RWPE2 (cell line): ENCODE results near the gene CHGA.

Experiments
- ATAC-seq: fragments of 200-7000 bp; cut with Tn5 transposase; 3 replicates; pipeline ENCODE4 v1.9.1; 2021; ENCODE audit warnings: low read depth
- DNase-seq: peaks from one replicate; pipeline ENCODE4 v3.0.0-alpha.2; 2020; ENCODE audit warnings: low spot score
- H3K27ac ChIP-seq: fragments of 450-650 bp; 2 replicates; pipeline ENCODE4 v1.5.1; 2017; ENCODE audit warnings: mild to moderate bottlenecking; ENCODE audit not compliant: poor library complexity, severe bottlenecking
- H3K27me3 ChIP-seq: fragments of 250-450 bp; sonication (Bioruptor Pico); 2 replicates; pipeline ENCODE4 v1.5.1; 2021; ENCODE audit warnings: mild to moderate bottlenecking, moderate library complexity; ENCODE audit not compliant: insufficient read depth, poor library complexity, severe bottlenecking
- H3K36me3 ChIP-seq: fragments of 250-450 bp; sonication (Bioruptor Pico); 2 replicates; pipeline ENCODE4 v1.5.1; 2020; ENCODE audit warnings: low read depth, mild to moderate bottlenecking, moderate library complexity
- H3K4me1 ChIP-seq: fragments of 250-450 bp; sonication (Bioruptor Pico); 2 replicates; pipeline ENCODE4 v1.5.1; 2021; ENCODE audit warnings: mild to moderate bottlenecking, moderate library complexity; ENCODE audit not compliant: insufficient read depth, poor library complexity, severe bottlenecking
- H3K4me3 ChIP-seq: fragments of 250-450 bp; sonication (Bioruptor Pico); 2 replicates; pipeline ENCODE4 v1.5.1; 2021; ENCODE audit warnings: mild to moderate bottlenecking, moderate library complexity; ENCODE audit not compliant: severe bottlenecking
- H3K9me3 ChIP-seq: fragments of 250-450 bp; sonication (Bioruptor Pico); 2 replicates; pipeline ENCODE4 v1.5.1; 2021; ENCODE audit warnings: mild to moderate bottlenecking, moderate library complexity; ENCODE audit not compliant: severe bottlenecking
- TF ChIP-seq, protein P1 (sequence below): fragments of 450-650 bp; IDR thresholded peaks from one replicate; pipeline ENCODE4 v1.5.1; 2017; ENCODE audit warnings: mild to moderate bottlenecking, moderate library complexity; ENCODE audit not compliant: poor library complexity, severe bottlenecking

CHGA gene

DNA sequence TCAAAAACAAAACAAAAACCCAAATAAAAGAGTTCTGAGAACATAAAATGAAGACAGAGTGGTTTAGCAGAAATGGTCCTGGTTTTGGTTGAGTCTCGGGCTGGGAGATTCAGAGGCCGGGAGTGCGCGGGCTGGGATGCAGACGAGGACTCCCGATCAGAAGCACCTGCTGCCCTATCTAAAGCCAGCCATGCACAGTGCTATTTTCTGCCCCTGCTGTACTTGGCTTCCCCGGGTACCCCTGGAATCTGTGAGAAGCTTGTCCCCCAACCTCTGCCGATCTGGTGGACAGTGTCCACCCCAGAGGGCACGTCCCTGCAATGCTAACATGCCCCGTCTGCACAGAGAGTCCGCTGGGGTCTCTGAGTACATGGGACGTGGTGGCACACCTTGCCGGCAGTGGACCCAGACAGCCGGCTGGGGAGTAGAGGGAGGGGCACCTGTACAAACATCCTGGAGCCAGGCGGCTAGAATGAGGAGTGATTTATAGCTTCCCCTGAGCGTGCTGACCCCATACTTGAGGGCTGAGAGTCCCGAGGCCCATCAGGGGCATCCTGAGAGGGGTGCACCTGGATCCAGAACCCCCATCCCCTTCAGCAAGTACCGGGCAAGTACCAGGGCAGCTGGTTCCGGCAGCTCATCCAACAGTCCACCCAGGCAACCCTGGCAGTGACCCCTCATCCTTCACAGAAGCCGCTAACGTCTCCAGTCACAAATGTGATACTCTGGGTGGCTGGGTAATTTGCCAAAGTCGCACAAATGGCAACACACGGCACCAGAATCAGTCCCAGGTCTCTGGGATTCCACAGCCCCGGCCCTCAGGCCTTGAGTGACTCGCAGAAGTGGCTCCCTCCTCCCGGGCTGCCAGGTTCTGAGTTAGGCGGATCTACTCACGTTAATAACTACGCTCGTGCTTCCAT, 37.1 kb downstream of the CHGA start:
- DNase-seq (no peak), ATAC-seq (no peak)
- Histone ChIP-seq H3K4me1 (peaks cover 13% of the 10 kb centered on the region), H3K36me3 (peaks cover 57% of the 10 kb centered on the region), H3K27me3 (no peaks in the 10 kb centered on the region), H3K9me3 (no peaks in the 10 kb centered on the region), H3K4me3 (no peak overlapping the region), H3K27ac (peak overlapping the region; percentile 40)
- TF ChIP-seq, protein P1, sequence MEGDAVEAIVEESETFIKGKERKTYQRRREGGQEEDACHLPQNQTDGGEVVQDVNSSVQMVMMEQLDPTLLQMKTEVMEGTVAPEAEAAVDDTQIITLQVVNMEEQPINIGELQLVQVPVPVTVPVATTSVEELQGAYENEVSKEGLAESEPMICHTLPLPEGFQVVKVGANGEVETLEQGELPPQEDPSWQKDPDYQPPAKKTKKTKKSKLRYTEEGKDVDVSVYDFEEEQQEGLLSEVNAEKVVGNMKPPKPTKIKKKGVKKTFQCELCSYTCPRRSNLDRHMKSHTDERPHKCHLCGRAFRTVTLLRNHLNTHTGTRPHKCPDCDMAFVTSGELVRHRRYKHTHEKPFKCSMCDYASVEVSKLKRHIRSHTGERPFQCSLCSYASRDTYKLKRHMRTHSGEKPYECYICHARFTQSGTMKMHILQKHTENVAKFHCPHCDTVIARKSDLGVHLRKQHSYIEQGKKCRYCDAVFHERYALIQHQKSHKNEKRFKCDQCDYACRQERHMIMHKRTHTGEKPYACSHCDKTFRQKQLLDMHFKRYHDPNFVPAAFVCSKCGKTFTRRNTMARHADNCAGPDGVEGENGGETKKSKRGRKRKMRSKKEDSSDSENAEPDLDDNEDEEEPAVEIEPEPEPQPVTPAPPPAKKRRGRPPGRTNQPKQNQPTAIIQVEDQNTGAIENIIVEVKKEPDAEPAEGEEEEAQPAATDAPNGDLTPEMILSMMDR, result no peak

DNA sequence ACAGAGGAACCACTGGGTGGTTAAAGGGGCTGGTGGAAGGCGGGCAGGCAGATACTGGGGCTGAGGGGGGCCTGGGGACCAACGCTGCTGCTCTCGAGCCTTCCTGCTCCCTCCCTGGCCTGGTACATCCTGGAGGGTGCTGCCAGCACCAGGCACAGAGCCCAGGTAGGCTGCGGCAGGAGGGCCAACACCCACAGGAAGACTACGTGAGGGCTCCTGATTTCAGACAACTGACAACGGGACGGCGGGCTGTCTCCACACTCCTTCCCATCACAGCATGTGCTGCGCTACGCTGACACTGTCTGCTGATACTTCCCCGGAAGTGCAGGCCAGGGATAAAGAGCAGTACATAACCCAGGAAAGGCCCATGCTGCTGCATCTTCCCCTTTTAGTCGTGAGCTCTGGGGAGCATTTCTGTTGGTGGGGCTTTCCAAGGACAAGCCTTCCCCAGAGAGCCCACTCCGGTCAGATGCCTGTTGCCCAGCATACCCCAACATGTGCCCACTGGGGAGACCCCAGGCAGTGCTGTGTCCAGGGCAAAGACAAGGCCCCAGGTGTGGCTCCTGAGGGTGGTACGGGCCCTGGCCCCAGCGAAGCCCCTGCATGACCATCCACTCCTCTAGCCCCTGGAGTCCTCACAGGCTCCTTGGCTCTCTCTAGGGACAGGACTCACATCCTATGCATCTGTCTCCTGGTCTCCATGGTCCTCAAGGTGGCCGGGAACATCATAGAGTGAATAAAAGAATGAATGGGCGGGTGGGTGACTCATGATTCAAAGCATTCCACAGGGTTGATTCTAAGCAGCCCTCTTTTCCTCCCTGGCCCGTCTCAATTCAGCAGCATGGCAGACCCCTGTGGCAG, 38.0 kb downstream of the CHGA start:
- DNase-seq, result no peak
- H3K4me1 ChIP-seq, result peaks cover 13% of the 10 kb centered on the region
- peak overlapping the region; percentile 40 for H3K27ac ChIP-seq
- TF ChIP-seq, protein P1, result no peak
- H3K4me3 ChIP-seq, result no peak overlapping the region
- no peaks in the 10 kb centered on the region for H3K9me3 ChIP-seq
- peak; percentile 93 for ATAC-seq
- no peaks in the 10 kb centered on the region for H3K27me3 ChIP-seq
- H3K36me3 ChIP-seq, result peaks cover 53% of the 10 kb centered on the region

DNA sequence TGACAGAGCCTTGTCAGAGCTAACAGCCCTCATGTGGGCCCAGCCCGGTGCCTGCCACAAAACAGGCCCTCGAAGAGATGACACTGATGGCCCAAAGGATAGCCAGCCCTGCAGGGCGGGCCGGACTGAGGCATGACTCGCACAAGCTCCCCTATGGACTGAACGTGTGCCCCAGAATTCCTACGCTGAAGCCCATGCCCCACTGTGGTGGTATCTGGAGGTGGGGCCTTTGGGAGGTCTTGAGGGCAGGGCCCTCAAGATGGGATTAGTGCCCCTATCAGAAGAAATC, 38.6 kb downstream of the CHGA start:
- ATAC-seq (peak; percentile 23), DNase-seq (no peak)
- TF ChIP-seq, protein P1, result no peak
- Histone ChIP-seq H3K36me3 (peaks cover 50% of the 10 kb centered on the region), H3K27me3 (no peaks in the 10 kb centered on the region), H3K27ac (peak overlapping the region; percentile 40), H3K4me1 (peaks cover 13% of the 10 kb centered on the region), H3K9me3 (no peaks in the 10 kb centered on the region), H3K4me3 (no peak overlapping the region)

DNA sequence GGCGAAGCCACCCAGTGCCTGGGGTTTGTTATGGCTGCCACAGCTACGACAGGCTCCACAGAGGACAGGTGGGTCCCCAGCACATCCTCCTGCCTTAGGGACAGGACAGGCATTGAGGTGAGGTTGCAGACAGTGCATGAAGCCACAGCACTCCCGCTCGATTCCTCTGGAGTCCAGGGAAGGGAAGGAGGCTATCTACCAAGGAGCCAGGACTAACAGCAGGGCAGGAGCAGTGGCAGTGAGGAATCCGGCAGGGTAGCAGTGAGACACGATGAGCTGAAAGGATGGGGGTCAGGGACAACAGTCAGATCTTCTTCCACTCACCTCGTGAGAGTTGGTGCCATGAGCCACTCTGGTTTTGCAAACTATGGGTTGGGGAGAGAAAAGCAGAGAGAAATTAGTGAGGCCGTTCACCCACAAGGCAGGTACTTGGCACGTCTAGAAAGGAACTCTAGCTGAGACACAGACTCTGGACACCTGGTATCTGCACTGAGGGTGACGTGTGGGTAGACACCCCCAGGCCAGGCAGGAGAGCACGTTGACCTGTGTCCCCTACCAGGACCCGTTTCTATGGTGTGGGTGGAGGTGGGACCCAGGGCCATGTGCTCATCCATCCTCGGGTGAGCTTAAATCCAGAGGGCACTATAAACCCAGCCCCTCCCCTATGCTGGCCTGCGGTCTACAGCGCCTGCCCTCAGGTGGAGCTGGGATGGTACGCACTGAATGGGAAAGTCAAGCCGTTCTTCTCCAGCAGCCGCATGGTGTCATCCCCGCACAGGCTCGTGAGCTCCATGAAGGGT, 39.3 kb downstream of the CHGA start:
- DNase-seq (no peak), ATAC-seq (no peak)
- TF ChIP-seq, protein P1, result no peak
- H3K9me3 ChIP-seq, result no peaks in the 10 kb centered on the region
- peak overlapping the region; percentile 40 for H3K27ac ChIP-seq
- no peaks in the 10 kb centered on the region for H3K27me3 ChIP-seq
- H3K4me1 ChIP-seq, result peaks cover 13% of the 10 kb centered on the region
- H3K36me3 ChIP-seq, result peaks cover 43% of the 10 kb centered on the region
- H3K4me3 ChIP-seq, result no peak overlapping the region
